Pulmonary artery endothelial cell (primary cell): ENCODE data around the gene OR14A16. TPM values are rescaled to one million over a fixed set of nuclear protein-coding genes. Genes with fewer than 3 reads are reported as not detected.

Experiments
- DNase-seq: peaks from one replicate; pipeline ENCODE4 v3.0.0-alpha.2; 2011; ENCODE audit warnings: low read depth, low spot score
- total RNA-seq: library from RNA; depleted of rRNA; stranded (reverse); fragments of >200 nt; gene quantifications from 2 replicates; pipeline ENCODE4 v1.2.3, GENCODE V29; 2014

The OR14A16 gene
- total RNA-seq, 1 donor from 2014 or later: not detected

- no peak for DNase-seq
Observed at GRCh38 chr1:247769603-247770002, 54.3 kb downstream of the OR14A16 start.

Other genes starting within 250 kb of the OR14A16 start
- not detected in 2 replicates for gene OR2G2, start 235.8 kb downstream of the OR14A16 start, total RNA-seq
- gene OR2G3, start 218.5 kb downstream of the OR14A16 start, total RNA-seq: not detected in 2 replicates
- gene OR13G1, start 144.4 kb downstream of the OR14A16 start, total RNA-seq: not detected in 2 replicates
- gene OR6F1, start 107.5 kb downstream of the OR14A16 start, total RNA-seq: not detected in 2 replicates
- gene OR14K1, start 85.5 kb downstream of the OR14A16 start, total RNA-seq: not detected in 2 replicates
- not detected in 2 replicates for gene OR14A2, start 76.0 kb downstream of the OR14A16 start, total RNA-seq
- not detected in 2 replicates for gene OR1C1, start 63.6 kb downstream of the OR14A16 start, total RNA-seq
- not detected in 2 replicates for gene OR11L1, start 17.8 kb upstream of the OR14A16 start, total RNA-seq
- gene TRIM58, start 33.1 kb upstream of the OR14A16 start, total RNA-seq: 0.11 and 0.66 TPM in 2 replicates
- gene OR2W3, start 71.5 kb upstream of the OR14A16 start, total RNA-seq: 0.53 TPM in 1 of 2 replicates, not detected in the other
- gene OR2T8, start 96.1 kb upstream of the OR14A16 start, total RNA-seq: not detected in 2 replicates
- not detected in 2 replicates for gene OR2AJ1, start 100.8 kb upstream of the OR14A16 start, total RNA-seq
- not detected in 2 replicates for gene OR2L8, start 124.7 kb upstream of the OR14A16 start, total RNA-seq
- not detected in 2 replicates for gene OR2AK2, start 141.1 kb upstream of the OR14A16 start, total RNA-seq
- not detected in 2 replicates for gene OR2L5, start 189.5 kb upstream of the OR14A16 start, total RNA-seq
- 0.07 TPM in 1 of 2 replicates, not detected in the other for gene OR2L2, start 206.0 kb upstream of the OR14A16 start, total RNA-seq
- gene OR2L3, start 222.7 kb upstream of the OR14A16 start, total RNA-seq: not detected in 2 replicates